A549 (cell line): Measurements from ENCODE around the gene CREB5. TPM values are rescaled to one million over a fixed set of nuclear protein-coding genes. Genes with fewer than 3 reads are reported as not detected.

Experiments
- ATAC-seq, 2 experiments: fragments of 200-7000 bp in 1 of 2; fragments of >200 bp in 1 of 2; cut with Nextera tagmentation in 1 of 2; cut with Tn5 transposase in 1 of 2; 3 replicates each; pipeline versions ENCODE4 v1.8.0 to v1.9.1; 2018 to 2020; ENCODE audit warnings: mild to moderate bottlenecking in 1 of 2, moderate library complexity in 1 of 2
- CTCF ChIA-PET: fragments of 300-600 bp; sonication (Branson Sonifier 250); formaldehyde crosslinking; extraction: SDS; loops from one replicate; lab custom pipeline; 2021; ENCODE audit warnings: antibody characterized with exemption, inconsistent platforms; lab: Yijun Ruan, JAX
- POLR2A ChIA-PET: fragments of 350-600 bp; formaldehyde crosslinking; extraction: SDS; loops from one replicate; lab custom pipeline; 2021; ENCODE audit warnings: antibody characterized with exemption, inconsistent platforms; lab: Yijun Ruan, JAX
- DNase-seq, 2 experiments: peaks; one replicate each; pipeline versions ENCODE4 v3.0.0 to v3.0.0-alpha.2; 2011 to 2016; ENCODE audit warnings: low read depth in 1 of 2, low spot score in 1 of 2
- FAIRE-seq: peaks from 2 replicates; lab custom pipeline; 2011; peaks lifted over from hg19 to GRCh38; lab: Jason Lieb, UNC
- H3K27ac ChIP-seq, 2 experiments: fragments of >200 bp; sonication (Bioruptor Twin); formaldehyde crosslinking; 3 replicates each; pipeline ENCODE4 v1.5.1; 2016 to 2017
- H3K4me1 ChIP-seq: fragments of >200 bp; sonication (Bioruptor Twin); formaldehyde crosslinking; 3 replicates; pipeline ENCODE4 v1.6.1; 2016
- H3K4me2 ChIP-seq: fragments of >200 bp; sonication (Bioruptor Twin); formaldehyde crosslinking; 3 replicates; pipeline ENCODE4 v1.6.1; 2016
- H3K4me3 ChIP-seq: fragments of >200 bp; sonication (Bioruptor Twin); formaldehyde crosslinking; 3 replicates; pipeline ENCODE4 v1.5.1; 2016
- H3K9me3 ChIP-seq: fragments of >200 bp; sonication (Bioruptor Twin); formaldehyde crosslinking; 3 replicates; pipeline ENCODE4 v1.6.1; 2016
- ATOH8 ChIP-seq: fragments of 250-450 bp; sonication (Bioruptor Pico); IDR thresholded peaks from 2 replicates; pipeline ENCODE4 v1.5.0; 2020; ENCODE audit warnings: low read depth, mild to moderate bottlenecking, moderate library complexity
- CEBPB ChIP-seq, 2 experiments: fragments of >200 bp in 1 of 2; sonication (Bioruptor Twin) in 1 of 2; formaldehyde crosslinking in 1 of 2; IDR thresholded peaks; 2 replicates each; pipeline ENCODE4 v1.6.1; 2012 to 2016
- CHD2 ChIP-seq: fragments of 150-350 bp; IDR thresholded peaks from 2 replicates; pipeline ENCODE4 v1.6.1; 2014; ENCODE audit warnings: low read length; ENCODE audit not compliant: partially characterized antibody
- EP300 ChIP-seq, 2 experiments: fragments of >200 bp; sonication (Bioruptor Twin); formaldehyde crosslinking; IDR thresholded peaks; 2 replicates in 1 of 2; 3 replicates in 1 of 2; pipeline ENCODE4 v1.6.1; 2016 to 2017
- FOXS1 ChIP-seq: fragments of 250-450 bp; sonication (Bioruptor Pico); IDR thresholded peaks from 2 replicates; pipeline ENCODE4 v1.5.0; 2020; ENCODE audit warnings: mild to moderate bottlenecking, moderate library complexity
- HDAC2 ChIP-seq: fragments of 200-600 bp; sonication (generic); IDR thresholded peaks from 2 replicates; pipeline ENCODE4 v1.6.1; 2016
- HOXB13 ChIP-seq: fragments of 250-450 bp; sonication (Bioruptor Pico); IDR thresholded peaks from 2 replicates; pipeline ENCODE4 v1.5.0; 2020; ENCODE audit warnings: low read depth, mild to moderate bottlenecking, moderate library complexity
- JUN ChIP-seq, 2 experiments: fragments of >200 bp; sonication (Bioruptor Twin); formaldehyde crosslinking; IDR thresholded peaks; 2 replicates in 1 of 2; 3 replicates in 1 of 2; pipeline ENCODE4 v1.6.1; 2016 to 2017
- KDM5A ChIP-seq: fragments of 200-600 bp; sonication (generic); IDR thresholded peaks from 2 replicates; pipeline ENCODE4 v1.6.1; 2016; ENCODE audit warnings: antibody characterized with exemption, mild to moderate bottlenecking
- PBX3 ChIP-seq: IDR thresholded peaks from 2 replicates; pipeline ENCODE4 v1.6.1; 2012
- POLR2AphosphoS2 ChIP-seq: conservative IDR thresholded peaks from 2 replicates; pipeline ENCODE4 v1.6.1; 2012; ENCODE audit warnings: low read length, improper control_type of control experiment, inconsistent platforms
- RCOR1 ChIP-seq: fragments of 150-350 bp; IDR thresholded peaks from 2 replicates; pipeline ENCODE4 v1.6.1; 2014; ENCODE audit warnings: antibody characterized with exemption, low read length, low read depth
- REST ChIP-seq: fragments of 200-600 bp; sonication (generic); IDR thresholded peaks from 2 replicates; pipeline ENCODE4 v1.6.1; 2016; ENCODE audit warnings: antibody characterized with exemption, mild to moderate bottlenecking, moderate library complexity
- SMC3 ChIP-seq: fragments of >200 bp; sonication (Bioruptor Twin); formaldehyde crosslinking; IDR thresholded peaks from 3 replicates; pipeline ENCODE4 v1.6.1; 2018; ENCODE audit warnings: inconsistent platforms
- SREBF2 ChIP-seq: fragments of 450-650 bp; IDR thresholded peaks from 2 replicates; pipeline ENCODE4 v1.6.1; 2014; ENCODE audit warnings: mild to moderate bottlenecking, moderate library complexity
- TP53 ChIP-seq: fragments of 250-450 bp; sonication (Bioruptor Pico); IDR thresholded peaks from 2 replicates; pipeline ENCODE4 v1.5.0; 2021; ENCODE audit warnings: mild to moderate bottlenecking, moderate library complexity
- USF2 ChIP-seq: fragments of 450-650 bp; IDR thresholded peaks from 2 replicates; pipeline ENCODE4 v1.6.1; 2014; ENCODE audit warnings: antibody characterized with exemption
- WGBS: methylation state at CpG from one replicate; pipeline ENCODE4 v1.1.6; 2017; ENCODE audit errors: missing lambda C conversion rate; 5-methylcytosine and 5-hydroxymethylcytosine counted together
- polyA plus RNA-seq, 4 experiments: library from polyadenylated mRNA; depleted of rRNA in 3 of 4; stranded (reverse); fragments of >200 nt; fragmentation: RNase III in 1 of 4; extraction: RNeasy Plus Mini Kit Qiagen cat#74134 plus additional on column Dnase treatment in 1 of 4; gene quantifications; 2 replicates in 3 of 4; 3 replicates in 1 of 4; pipeline ENCODE4 v1.2.3, GENCODE V29; 2011 to 2017

Gene CREB5
- polyA plus RNA-seq, 2 of the 4 experiments (the other 2 are of a cell fraction): 0.61 to 1.5 TPM

- DNase-seq (no peak), FAIRE-seq (peak; percentile 61), ATAC-seq (no peak)
- POLR2A ChIA-PET: no interaction called here
- Histone ChIP-seq H3K27ac (no peak overlapping the region), H3K4me2 (no peak overlapping the region), H3K4me1 (no peaks in the 10 kb centered on the region), H3K9me3 (no peaks in the 10 kb centered on the region), H3K4me3 (no peak overlapping the region)
- CTCF ChIA-PET: interaction anchor here (1.2 kb wide), 1 partner anchor 23 kb away, joined by 3 read pairs; no protein-coding TSS in a partner anchor
- WGBS: 60% methylated on average over 5 of the region's 5 CpGs
- TF ChIP-seq HDAC2: no peak
- TF ChIP-seq SMC3: no peak
- TF ChIP-seq EP300 (IDR thresholded peaks at IDR 0.05): no peak
- no peak for TF ChIP-seq FOXS1 (CRISPR knock-in tag)
- TF ChIP-seq KDM5A: no peak
- TF ChIP-seq ATOH8 (CRISPR knock-in tag): no peak
- no peak for TF ChIP-seq POLR2AphosphoS2
- no peak for TF ChIP-seq JUN (IDR thresholded peaks at IDR 0.05)
- no peak for TF ChIP-seq RCOR1
- no peak for TF ChIP-seq TP53
- no peak for TF ChIP-seq USF2
- no peak for TF ChIP-seq REST
- no peak for TF ChIP-seq CEBPB (IDR thresholded peaks at IDR 0.05)
- TF ChIP-seq SREBF2: no peak
- no peak for TF ChIP-seq PBX3
- no peak for TF ChIP-seq CHD2
- no peak for TF ChIP-seq HOXB13
Measured at GRCh38 chr7:28802450-28802849, 390.1 kb downstream of the CREB5 start.

GRCh38 chr7:28804157-28804556, 391.8 kb downstream of the CREB5 start:
- H3K4me2 ChIP-seq: no peak overlapping the region
- no peaks in the 10 kb centered on the region for H3K4me1 ChIP-seq
- H3K9me3 ChIP-seq: no peaks in the 10 kb centered on the region
- TF ChIP-seq REST: no peak
- FAIRE-seq: no peak
- H3K4me3 ChIP-seq: no peak overlapping the region
- 86% methylated on average over 8 of the region's 8 CpGs for WGBS
- DNase-seq: no peak
- ChIA-PET POLR2A (no interaction called here), CTCF (no interaction called here)
- H3K27ac ChIP-seq: no peak overlapping the region
- no peak for ATAC-seq
